ENCODE results near the gene BANK1. TPM values are rescaled to one million over a fixed set of nuclear protein-coding genes. Genes with fewer than 3 reads are reported as not detected.

Gene BANK1
- total RNA-seq, 2 donors from 2014 or later = 0.53 to 0.57 TPM

DNA sequence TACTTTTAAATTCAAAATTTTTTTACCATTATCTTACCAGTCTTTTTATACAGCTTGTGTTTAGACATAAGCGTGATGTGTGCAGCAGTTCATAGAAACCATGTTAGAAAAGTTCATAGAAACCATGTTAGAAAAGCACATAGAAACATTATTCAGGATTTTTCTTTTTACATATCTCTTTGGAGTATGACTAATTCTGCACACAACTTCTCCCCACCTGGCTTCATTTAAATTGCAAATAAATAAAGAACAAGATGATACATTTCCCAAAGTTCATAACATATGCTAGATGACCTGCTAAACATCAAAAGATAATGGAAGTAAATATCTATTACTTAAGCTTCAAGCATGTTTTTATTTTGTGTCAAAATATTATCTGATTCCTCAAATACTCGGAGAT is 201.9 kb downstream of the BANK1 start:
- WGBS, 2 experiments (ENCODE audit: insufficient coverage in 1 of 2, insufficient read length in 1 of 2) = 97 to 100% methylated on average over 1 to 2 of the region's 2 CpGs
- no peaks in the 10 kb centered on the region for H3K27me3 Mint-ChIP-seq (ENCODE audit: insufficient read depth)
- H3K36me3 ChIP-seq (ENCODE audit: control insufficient read depth, insufficient read depth, low read length) = no peaks in the 10 kb centered on the region
- no peaks in the 10 kb centered on the region for H3K4me1 ChIP-seq (ENCODE audit: control insufficient read depth, insufficient read depth, low read length)
- no peak overlapping the region for H3K4me3 Mint-ChIP-seq
- H3K36me3 Mint-ChIP-seq (ENCODE audit: low read depth) = no peaks in the 10 kb centered on the region
- DNase-seq = no peak
- no peaks in the 10 kb centered on the region for H3K4me1 Mint-ChIP-seq
- no peak overlapping the region for H3K27ac Mint-ChIP-seq
- no peaks in the 10 kb centered on the region for H3K9me3 ChIP-seq (ENCODE audit: control insufficient read depth, low read length)
- no peaks in the 10 kb centered on the region for H3K27me3 ChIP-seq (ENCODE audit: control insufficient read depth, insufficient read depth, low read length, poor library complexity, severe bottlenecking)
- peaks cover 3% of the 10 kb centered on the region for H3K9me3 Mint-ChIP-seq
- no peak overlapping the region for H3K9ac ChIP-seq (ENCODE audit: extremely low read depth, low read length, poor library complexity, severe bottlenecking)
- H3K4me3 ChIP-seq (ENCODE audit: low read length) = no peak overlapping the region
- TF ChIP-seq, protein P1, sequence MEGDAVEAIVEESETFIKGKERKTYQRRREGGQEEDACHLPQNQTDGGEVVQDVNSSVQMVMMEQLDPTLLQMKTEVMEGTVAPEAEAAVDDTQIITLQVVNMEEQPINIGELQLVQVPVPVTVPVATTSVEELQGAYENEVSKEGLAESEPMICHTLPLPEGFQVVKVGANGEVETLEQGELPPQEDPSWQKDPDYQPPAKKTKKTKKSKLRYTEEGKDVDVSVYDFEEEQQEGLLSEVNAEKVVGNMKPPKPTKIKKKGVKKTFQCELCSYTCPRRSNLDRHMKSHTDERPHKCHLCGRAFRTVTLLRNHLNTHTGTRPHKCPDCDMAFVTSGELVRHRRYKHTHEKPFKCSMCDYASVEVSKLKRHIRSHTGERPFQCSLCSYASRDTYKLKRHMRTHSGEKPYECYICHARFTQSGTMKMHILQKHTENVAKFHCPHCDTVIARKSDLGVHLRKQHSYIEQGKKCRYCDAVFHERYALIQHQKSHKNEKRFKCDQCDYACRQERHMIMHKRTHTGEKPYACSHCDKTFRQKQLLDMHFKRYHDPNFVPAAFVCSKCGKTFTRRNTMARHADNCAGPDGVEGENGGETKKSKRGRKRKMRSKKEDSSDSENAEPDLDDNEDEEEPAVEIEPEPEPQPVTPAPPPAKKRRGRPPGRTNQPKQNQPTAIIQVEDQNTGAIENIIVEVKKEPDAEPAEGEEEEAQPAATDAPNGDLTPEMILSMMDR (conservative IDR thresholded peaks at IDR 0.05) = no peak
- H3K27ac ChIP-seq (ENCODE audit: low read depth, low read length) = no peak overlapping the region

DNA sequence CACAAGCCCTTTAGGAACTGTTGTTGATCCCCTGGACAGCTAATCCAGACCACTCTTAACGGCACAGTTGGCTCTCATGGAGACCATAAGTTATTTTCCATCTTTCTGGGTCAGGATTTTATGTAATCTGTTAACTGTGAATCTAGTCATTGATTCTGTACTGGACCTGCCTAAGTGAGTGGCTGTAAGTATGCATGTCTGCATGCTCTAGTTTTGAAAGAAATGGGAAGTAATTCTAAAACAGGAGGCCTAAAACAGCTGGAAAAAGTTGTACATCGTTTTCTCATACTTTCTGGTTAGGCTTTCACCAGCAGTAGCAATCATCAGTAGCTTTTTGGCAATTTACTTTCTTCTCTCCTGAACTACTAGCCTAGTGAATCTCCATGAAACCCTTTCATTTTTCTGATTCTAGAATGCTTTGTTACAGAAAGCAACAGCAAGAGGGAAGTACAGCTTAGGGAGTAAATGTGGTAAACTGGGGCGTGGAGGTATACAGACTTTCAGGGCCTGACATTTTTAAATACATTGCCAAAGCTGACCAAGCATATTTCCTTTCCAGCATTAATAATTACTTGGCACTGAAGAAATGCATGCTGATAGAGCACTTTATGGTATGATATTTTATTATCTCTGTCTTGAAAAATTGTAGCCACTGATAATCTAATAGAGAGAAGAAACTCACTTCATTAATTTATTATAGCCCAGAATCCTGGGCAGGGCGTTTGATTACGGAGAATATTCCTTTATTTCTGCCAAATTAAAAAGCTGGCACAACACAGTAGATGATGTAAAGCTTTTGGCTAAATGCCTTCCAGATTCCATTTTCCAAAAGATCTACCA is 202.7 kb downstream of the BANK1 start:
- Histone ChIP-seq H3K9ac (ENCODE audit: extremely low read depth, low read length, poor library complexity, severe bottlenecking) (no peak overlapping the region), H3K27ac (ENCODE audit: low read depth, low read length) (no peak overlapping the region), H3K27me3 (ENCODE audit: control insufficient read depth, insufficient read depth, low read length, poor library complexity, severe bottlenecking) (no peaks in the 10 kb centered on the region), H3K4me3 (ENCODE audit: low read length) (no peak overlapping the region), H3K4me1 (ENCODE audit: control insufficient read depth, insufficient read depth, low read length) (no peaks in the 10 kb centered on the region), H3K36me3 (ENCODE audit: control insufficient read depth, insufficient read depth, low read length) (no peaks in the 10 kb centered on the region), H3K9me3 (ENCODE audit: control insufficient read depth, low read length) (no peaks in the 10 kb centered on the region)
- H3K4me1 Mint-ChIP-seq = no peaks in the 10 kb centered on the region
- H3K4me3 Mint-ChIP-seq = no peak overlapping the region
- no peak overlapping the region for H3K27ac Mint-ChIP-seq
- TF ChIP-seq, protein P1 (conservative IDR thresholded peaks at IDR 0.05) = no peak
- peaks cover 3% of the 10 kb centered on the region for H3K9me3 Mint-ChIP-seq
- DNase-seq = no peak
- no peaks in the 10 kb centered on the region for H3K27me3 Mint-ChIP-seq (ENCODE audit: insufficient read depth)
- 96% methylated on average over 2 to 5 of the region's 5 CpGs for WGBS, 2 experiments (ENCODE audit: insufficient coverage in 1 of 2, insufficient read length in 1 of 2)
- no peaks in the 10 kb centered on the region for H3K36me3 Mint-ChIP-seq (ENCODE audit: low read depth)

DNA sequence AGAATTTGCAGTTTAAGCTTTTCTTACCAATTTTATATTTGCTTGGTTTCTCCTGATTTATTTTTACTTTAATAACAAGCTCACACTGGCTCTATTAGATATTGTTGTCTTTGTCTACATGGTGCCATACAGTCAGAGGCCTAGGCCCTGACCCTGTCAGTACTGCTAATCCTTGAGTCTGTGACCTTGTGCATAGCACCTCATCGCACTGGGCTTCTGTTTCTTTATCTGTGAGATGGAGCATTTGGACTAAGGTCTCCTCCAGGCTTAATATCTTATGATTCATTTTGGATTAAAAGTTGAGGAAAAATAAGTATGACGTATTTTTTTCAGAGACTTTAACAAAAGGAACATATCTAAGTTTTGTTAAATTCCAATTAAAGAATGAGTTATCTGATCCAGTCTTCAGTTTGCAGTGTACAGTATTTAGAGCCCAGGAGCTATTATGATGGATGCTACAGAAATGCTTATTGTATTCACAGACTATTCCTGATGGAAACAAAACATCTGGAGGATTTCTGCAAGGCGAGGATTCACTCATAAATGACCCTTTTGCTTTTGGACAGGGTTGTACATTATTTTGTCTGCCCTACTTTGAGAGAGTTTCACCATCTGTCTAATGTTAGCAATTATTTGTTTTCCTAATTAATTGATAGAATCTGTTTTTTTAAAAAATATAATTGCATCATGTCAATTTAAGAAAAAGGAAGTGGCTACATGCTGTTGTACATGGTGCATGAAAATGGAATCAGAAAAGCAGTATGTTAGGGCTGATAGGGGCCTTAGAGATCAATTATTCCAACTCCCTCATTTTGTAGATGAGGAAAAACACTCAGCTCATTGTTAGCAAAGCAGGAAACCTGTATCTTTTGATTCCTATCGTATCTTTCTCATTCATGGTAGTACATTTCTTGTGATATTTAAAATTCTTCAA is 203.6 kb downstream of the BANK1 start:
- 85 to 100% methylated on average over 2 to 4 of the region's 4 CpGs for WGBS, 2 experiments (ENCODE audit: insufficient coverage in 1 of 2, insufficient read length in 1 of 2)
- Histone ChIP-seq H3K27ac (ENCODE audit: low read depth, low read length) (no peak overlapping the region), H3K9me3 (ENCODE audit: control insufficient read depth, low read length) (no peaks in the 10 kb centered on the region), H3K9ac (ENCODE audit: extremely low read depth, low read length, poor library complexity, severe bottlenecking) (no peak overlapping the region), H3K4me3 (ENCODE audit: low read length) (no peak overlapping the region), H3K36me3 (ENCODE audit: control insufficient read depth, insufficient read depth, low read length) (no peaks in the 10 kb centered on the region), H3K27me3 (ENCODE audit: control insufficient read depth, insufficient read depth, low read length, poor library complexity, severe bottlenecking) (no peaks in the 10 kb centered on the region), H3K4me1 (ENCODE audit: control insufficient read depth, insufficient read depth, low read length) (no peaks in the 10 kb centered on the region)
- no peak overlapping the region for H3K27ac Mint-ChIP-seq
- H3K4me1 Mint-ChIP-seq = no peaks in the 10 kb centered on the region
- H3K4me3 Mint-ChIP-seq = no peak overlapping the region
- peaks cover 3% of the 10 kb centered on the region for H3K9me3 Mint-ChIP-seq
- H3K36me3 Mint-ChIP-seq (ENCODE audit: low read depth) = no peaks in the 10 kb centered on the region
- TF ChIP-seq, protein P1 (conservative IDR thresholded peaks at IDR 0.05) = no peak
- no peaks in the 10 kb centered on the region for H3K27me3 Mint-ChIP-seq (ENCODE audit: insufficient read depth)
- no peak for DNase-seq

Measured in endodermal cell (in vitro differentiated cells).